ENCODE data around the gene TXNDC9.
"Not testable (repeated sequence)": the region's sequence is repeated elsewhere in the genome, so short reads cannot be mapped to it uniquely, and the experiment has no call there.

GRCh38 chr2:99301097-99301496 lies 35.0 kb downstream of the TXNDC9 start, which contains the start of gene LYG1:
- TF ChIP-seq EZH2 (IDR thresholded peaks at IDR 0.05; ENCODE audit: low read depth): not testable (repeated sequence)
- TF ChIP-seq, protein P1, sequence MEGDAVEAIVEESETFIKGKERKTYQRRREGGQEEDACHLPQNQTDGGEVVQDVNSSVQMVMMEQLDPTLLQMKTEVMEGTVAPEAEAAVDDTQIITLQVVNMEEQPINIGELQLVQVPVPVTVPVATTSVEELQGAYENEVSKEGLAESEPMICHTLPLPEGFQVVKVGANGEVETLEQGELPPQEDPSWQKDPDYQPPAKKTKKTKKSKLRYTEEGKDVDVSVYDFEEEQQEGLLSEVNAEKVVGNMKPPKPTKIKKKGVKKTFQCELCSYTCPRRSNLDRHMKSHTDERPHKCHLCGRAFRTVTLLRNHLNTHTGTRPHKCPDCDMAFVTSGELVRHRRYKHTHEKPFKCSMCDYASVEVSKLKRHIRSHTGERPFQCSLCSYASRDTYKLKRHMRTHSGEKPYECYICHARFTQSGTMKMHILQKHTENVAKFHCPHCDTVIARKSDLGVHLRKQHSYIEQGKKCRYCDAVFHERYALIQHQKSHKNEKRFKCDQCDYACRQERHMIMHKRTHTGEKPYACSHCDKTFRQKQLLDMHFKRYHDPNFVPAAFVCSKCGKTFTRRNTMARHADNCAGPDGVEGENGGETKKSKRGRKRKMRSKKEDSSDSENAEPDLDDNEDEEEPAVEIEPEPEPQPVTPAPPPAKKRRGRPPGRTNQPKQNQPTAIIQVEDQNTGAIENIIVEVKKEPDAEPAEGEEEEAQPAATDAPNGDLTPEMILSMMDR (conservative IDR thresholded peaks at IDR 0.05): not testable (repeated sequence)
